GM18868 (cell line): Measurements from ENCODE around the gene DOCK1.
"Not testable (repeated sequence)": the region's sequence is repeated elsewhere in the genome, so short reads cannot be mapped to it uniquely, and the experiment has no call there.

Source experiments
- ATAC-seq: cut with Tn5 transposase; IDR thresholded peaks from one replicate; pipeline ENCODE4 v1.9.1; 2021; ENCODE audit warnings: mild to moderate bottlenecking, moderate library complexity; ENCODE audit not compliant: unreplicated experiment

Gene DOCK1

DNA sequence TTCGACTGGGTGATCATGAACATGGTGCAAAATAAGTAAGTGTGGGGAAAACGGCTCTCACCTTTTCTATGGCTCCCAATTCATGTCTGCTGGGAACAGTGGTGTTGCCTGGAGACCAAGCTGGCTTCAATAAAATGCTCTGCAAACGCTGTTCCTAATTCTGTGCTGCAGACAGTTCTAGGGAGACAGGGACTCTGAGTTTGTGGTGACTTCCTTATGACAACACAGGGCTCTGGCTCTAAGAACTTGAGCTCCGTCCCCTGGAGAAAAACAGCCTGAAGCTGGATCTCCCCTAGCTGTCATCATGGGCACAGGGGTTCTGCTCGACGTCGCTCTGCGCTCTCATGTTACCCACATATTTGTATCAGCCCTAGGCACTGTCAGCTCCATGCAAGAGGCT is 352.2 kb downstream of the DOCK1 start:
- ATAC-seq: no peak

DNA sequence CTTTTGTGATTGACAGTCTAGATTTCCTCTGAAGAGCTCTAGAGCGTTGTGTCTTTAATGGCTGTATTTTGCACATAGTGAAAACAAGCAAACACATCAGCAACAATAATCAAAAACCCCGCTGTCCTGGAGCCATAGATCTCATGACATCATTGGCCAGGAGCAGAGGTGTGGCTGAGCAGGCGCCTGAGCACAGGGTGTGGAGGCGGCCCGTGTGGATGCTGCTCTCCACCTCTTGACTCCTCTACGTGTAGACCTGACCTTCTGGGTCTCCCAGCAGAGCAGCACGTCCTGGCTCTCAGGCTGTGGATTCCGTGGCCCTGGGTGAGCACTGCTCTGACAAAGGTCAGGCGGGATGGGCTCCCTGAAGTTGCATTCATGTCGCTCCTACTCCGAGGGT is 354.1 kb downstream of the DOCK1 start:
- ATAC-seq: no peak

DNA sequence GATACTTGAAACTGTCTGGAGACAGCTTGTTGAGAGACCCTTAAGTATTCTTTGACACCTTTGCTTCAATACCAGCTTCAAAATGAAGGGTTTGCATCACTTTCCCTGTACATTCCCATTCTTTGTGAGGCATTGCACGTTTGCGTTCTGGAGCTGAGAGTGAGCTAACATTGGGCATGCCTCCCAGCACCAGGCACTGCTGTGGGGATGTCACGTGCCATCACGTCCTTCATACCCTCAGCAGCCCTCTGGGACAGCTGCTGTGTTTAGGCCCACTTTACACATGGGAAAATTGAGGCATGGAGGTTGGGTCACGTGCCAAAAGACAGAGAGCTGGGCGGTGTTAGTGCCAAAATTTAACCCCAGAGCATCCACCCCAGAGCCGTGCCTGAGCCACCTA is 357.4 kb downstream of the DOCK1 start:
- ATAC-seq: no peak

DNA sequence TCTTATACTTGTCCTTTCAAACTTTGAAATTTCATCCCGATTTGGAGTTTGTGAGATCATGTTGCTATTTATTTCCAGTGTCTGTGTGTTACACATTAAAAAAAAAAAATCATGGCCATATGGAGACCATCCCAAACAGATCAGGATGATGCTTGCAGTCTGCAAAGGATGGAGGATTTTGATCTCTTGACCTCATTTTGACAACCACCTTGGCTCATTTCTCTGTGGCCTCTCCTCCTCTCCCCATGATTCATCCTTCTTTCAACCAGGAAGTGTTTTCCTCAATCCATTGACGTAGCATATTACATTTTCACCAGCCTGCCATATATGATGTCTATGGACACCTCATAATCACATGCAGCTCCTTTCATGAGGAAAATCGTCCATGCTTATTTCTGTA is 360.1 kb downstream of the DOCK1 start:
- no peak for ATAC-seq

DNA sequence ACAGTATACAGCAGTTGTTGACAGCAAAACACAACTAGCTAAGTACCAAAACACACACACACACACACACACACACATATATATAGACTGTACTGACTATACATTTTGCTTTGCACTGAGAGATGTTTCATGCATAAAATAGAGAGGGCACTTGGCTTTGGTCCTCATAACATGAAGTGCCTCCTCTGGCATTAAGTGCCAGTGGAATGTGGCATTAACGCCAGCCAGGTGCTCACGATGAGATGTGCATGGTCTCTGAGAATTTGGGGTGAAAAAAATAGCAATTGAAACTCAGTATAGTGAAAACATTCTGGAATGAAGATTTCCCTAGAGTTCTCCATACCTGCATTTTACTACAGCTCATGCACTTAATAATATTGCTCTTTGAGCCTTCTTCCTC is 361.2 kb downstream of the DOCK1 start:
- no peak for ATAC-seq

DNA sequence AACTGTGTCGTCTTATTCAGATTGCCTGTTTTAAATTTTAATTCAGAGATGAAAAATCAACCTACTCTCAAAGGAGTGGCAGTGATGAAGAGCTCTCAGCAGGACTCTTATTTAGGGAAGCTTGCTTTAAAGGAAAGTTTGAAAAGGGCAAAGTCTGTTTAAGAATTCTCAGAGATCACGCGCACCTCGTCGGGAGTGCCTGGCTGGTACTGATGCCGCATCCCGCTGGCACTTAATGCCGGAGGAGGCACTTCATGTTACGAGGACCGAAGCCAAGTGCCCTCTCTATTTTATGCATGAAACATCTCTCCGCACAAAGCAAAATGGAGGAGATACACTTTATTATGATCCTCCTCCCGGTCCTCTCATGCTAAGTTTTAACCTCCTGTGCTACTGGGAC is 362.2 kb downstream of the DOCK1 start:
- ATAC-seq: no peak

DNA sequence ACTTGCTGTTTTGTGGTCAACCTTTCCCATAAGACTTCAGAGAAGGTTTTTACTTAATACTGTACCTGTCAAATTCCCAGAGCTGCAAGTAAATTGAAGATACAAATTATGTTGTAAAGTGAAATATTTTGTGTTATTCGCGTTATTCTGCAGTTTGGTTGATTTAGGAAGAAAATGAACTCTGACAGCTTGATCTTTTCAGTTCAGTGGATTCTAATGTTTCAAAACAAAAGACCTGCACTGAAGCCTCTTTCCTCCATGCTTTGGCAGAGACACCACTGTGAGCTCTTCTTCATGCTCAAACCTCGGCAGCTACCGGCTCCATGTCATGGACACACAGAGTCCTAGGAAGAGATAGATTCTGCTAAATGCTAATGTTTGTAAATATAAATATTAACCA is 366.8 kb downstream of the DOCK1 start:
- ATAC-seq: no peak

DNA sequence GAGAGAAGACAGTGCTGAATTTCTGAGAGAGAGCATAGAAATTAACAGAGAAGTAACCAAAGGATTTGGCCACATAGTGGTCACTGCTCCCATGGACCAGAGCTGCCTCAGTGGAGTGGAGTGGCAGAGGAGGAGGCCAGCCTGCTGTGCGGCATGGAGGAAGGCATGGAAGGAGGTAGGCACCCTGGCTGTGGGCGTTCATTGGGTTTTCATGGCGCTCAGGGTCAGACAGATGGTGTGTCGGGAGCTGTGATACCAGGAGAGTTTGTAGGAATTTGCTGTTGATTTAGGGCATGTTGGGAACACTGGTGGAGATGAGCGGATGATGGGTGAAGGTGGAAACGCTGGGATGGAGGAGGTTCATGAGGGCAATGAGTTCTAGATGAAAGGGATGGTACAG is 370.0 kb downstream of the DOCK1 start:
- ATAC-seq: no peak

DNA sequence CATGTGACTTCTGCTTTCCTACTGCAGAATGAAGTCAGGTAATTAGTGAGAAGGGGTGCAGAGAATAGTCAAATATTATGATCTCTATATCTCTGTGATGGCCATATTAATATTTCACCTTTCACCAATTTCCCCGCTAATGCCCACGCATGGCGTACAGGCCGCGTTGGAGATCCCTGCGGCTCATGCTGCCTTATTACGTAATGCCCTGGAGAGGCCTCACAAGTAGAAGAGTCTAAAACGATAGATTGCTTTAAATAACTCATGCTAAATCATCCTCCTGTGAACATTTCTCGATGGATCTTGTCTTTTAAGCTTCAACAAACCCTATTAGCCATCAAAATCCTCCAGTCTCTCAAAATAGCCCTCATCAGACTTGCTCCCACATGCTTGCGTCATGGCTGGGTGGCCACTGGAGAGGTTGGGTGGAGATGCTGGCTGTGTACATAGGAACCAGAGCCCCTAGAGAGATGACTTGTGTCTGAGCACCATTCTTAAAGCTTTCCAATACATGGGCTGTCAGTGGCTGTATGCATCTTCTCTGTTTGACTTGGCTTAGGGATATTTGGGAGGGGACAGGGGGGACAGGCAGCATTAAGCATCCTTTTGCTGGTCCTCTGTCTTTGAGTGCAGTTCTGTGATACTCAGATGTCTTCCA is 370.7 kb downstream of the DOCK1 start:
- ATAC-seq: no peak

DNA sequence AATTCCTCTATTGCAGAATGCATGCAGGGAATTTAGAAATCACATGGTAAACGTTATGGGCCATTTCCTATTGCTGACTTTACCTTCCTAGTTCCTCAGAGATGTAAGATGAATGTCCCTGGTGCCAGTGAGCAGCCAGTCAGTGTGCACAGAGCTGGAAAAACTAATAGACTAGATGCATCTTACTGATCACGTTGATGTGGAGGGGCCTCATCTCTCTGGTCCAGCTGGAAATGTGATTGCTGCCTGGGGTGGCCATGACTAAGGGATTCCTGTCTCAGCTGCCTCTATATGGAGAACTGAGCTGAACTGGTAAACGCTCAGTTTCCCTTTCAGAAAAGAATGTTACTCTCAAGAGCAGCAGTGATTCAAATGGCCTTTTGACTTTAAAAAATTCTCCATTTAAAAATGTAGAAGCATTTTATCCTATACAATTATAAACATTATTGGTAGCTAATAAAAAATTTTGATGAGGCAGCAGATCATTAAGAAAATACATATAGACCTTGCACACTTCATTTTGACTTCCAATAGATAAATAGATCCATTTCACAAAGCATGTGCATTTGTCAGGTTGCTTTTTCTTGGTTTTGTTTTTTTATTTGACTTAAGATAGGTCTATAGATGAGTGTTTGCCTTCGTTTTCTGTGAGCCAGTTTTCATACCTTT is 371.7 kb downstream of the DOCK1 start:
- ATAC-seq: no peak

DNA sequence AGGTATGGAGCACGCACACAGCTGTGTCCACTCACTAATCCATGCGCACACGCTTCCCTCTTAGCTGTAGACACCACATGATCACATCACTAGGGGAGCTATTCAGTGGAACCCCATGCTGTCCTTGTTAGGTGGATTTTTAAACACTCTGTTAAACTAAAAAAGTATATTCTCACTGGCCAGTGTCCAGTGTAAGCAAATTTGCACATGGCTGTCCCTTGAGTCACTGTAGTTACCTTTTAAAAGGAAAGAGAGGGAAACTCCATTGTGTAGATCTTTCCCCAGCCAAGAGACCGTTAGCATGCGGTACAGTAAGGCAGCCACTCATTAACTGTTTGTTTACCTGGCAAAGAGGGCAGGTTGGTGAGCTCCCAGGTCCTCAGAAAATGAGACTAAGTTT is 372.8 kb downstream of the DOCK1 start:
- no peak for ATAC-seq

DNA sequence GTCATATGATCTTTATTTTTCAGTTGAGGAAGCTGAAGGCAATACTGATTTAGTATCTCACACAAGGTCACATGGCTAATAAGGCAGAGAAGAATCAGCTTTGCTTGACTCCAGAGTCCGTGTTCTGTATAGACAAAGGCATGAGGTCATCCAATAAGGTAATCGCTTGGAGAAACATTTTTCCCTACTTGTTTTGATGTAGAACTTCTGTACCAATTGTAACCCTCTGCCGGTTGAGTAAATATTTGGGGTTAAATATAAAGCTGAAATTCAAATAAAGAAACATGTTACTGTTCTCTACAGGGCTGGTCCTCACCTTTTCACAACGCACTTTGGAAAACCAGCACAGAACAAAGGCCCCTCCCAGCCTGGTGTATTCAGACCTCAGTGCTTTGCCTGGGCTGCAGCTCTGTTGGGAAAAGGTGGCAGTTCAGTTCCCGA is 374.1 kb downstream of the DOCK1 start:
- ATAC-seq: no peak

DNA sequence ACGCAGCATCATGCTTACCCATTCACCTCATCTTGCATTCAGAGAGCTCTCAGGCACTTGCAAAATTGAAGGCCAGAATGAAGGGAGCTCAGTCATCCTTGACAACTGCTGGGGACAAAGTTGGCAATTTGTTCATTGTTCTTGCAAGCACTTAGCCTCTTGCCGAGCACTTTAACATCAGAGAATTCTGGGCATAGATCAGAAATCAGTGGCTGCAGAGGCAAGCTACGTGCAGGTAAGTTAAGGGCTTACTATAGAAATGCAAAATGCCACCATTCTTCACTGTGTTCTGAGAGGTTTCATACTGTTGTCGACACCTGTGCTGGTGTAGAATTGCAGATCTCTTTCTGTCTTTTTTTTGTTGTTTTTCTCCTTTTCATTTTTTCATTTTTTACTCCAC is 375.2 kb downstream of the DOCK1 start:
- ATAC-seq: no peak

DNA sequence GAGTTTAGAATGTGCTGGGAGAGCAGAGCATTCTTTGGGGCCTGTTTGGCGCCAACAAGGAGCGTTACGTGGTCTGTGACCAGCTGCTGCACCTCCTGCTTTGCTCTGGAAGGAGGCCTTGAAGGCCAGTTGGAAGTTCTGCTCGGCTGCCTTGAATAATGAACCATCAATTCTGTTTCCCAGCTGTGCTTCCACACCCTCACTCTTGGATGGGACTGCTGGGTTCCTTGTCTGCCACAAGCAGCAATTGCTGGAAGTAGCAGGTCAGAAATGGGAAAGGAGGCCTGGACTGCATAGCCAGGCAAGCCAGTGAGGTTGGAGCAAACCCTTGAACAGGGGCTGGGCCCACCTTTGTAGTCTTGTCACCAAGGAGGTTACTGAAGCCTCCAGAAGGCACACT is 377.8 kb downstream of the DOCK1 start:
- no peak for ATAC-seq

DNA sequence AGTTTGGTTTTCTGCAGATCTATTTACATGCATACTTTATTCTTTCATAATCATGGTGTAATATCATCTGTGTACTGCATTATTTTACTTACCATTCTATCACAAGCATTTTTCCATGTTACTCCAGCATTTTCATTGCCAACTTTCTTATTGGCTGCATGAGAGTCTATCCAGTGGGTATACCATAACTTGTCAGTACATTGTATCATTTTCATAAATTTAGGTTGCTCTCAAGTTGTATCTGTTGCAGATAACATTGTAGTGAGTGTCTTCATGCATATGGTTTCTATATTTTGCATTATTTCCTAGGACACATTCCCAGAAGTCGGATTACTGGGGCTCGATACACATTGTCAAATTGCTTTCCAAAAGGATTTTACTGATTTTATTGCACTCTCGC is 378.3 kb downstream of the DOCK1 start:
- ATAC-seq: no peak

DNA sequence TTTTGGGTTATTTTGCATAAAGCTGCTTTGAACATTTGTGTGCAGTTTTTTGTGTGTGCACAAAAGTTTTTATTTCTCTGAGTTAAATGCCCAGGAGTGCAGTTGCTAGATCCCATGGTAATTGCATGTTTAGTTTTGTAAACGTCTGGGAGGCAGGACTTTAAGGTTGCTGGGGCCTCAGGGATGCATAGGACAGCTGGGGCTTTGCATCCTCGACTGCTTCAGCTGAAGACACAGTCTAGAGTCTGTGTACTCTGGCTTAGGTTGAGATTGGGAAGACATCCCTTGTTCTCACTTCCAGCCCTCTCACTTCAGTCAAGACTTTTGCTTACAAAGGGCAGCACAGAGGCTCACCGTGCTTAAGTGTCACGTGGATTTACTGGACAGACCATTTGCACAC is 385.6 kb downstream of the DOCK1 start:
- ATAC-seq: no peak

DNA sequence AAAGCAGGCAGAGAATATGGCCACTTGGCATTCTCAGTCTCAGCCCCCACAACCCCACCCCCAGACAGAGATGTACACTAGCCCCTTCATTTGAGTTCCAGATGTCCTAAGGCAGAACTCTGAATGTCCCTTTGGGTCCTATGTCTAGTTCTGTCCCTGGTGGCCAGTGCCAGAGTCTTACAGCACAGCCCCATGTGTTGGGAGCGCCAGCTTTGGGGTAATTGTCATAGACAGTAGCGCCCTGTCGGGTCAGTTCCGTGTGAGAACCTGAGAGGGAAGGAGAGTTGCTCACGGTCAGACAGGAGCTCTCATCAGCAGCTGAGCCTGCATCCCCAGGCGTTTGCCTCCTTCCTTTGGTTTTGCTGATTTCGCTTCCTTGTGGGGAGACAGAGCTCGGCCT is 386.1 kb downstream of the DOCK1 start:
- ATAC-seq: no peak

DNA sequence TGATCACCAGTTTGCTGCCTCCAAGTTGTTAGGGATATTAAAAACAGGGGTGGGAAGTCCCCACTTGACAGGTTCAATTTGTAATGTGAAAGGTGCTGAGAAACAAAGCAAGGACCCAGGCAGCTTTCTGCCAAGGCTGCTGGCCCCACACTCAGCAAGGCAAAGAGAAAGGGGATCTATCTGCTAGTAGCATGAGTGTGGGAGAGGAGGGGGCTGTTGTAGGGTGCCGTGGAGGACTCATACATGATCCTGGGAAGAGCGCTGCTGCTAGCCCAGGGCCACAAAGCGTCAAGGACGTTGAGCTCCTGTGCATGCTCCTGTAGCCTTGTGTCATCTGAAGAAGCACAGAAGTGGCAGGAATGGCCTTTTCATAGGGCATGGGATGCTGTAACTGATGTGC is 387.7 kb downstream of the DOCK1 start:
- ATAC-seq: no peak

DNA sequence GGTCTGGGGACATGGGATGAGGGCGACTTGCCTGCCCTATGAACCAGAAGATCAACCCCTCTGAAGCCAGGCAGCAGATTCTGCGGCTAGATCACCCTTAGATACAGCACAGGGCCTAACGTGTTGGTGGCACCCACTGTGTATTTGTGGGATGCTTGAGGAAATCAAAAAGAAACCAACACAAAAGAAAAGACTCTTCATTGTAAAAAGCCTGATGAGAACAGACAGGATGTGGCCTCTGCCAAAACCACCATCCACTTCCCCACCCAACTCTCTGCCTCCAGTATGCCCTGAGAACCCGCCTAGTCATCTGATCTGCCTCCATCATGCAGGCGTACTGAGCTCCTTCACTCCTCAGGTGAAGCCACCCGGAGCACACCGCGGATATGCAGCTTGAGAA is 388.4 kb downstream of the DOCK1 start:
- ATAC-seq: no peak

DNA sequence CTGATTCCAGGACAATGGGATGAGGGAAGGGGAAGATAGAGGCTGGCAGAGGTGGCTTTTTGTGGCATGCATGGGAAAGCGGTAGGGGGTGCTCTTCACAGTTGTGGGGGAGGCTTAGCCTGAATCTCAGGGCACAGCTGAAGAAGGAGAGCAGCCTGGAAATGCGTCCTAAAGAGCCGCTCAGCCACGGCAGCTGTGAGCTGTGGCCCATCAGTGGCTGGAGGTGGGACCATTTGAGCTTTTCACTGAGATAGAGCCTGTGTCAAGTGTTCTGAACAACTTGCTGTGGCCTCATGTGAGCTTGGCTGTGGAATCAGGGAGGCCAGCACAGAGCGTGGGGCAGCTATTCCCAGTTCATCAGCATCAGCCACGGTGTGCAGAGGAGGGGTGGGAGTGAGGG is 391.5 kb downstream of the DOCK1 start:
- no peak for ATAC-seq

DNA sequence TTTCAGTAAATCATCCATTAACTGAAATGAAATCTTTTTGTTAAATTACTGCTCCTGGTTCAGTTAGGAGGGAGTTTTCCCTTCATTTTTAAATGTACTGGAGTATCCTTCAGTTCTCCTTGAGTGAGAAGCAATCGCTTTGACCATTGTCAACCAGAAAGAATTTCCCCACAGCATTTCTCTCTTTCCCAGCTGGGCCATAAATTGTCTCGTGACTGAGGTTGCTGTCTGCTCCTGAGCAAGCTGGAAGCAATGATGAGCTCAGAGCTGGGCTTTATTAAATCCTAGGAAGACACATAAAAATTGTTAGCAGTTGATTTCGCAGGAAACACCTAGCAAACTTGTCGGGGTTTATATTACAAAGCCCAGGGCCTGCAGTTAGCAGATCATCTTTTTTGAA is 393.2 kb downstream of the DOCK1 start:
- ATAC-seq: no peak

DNA sequence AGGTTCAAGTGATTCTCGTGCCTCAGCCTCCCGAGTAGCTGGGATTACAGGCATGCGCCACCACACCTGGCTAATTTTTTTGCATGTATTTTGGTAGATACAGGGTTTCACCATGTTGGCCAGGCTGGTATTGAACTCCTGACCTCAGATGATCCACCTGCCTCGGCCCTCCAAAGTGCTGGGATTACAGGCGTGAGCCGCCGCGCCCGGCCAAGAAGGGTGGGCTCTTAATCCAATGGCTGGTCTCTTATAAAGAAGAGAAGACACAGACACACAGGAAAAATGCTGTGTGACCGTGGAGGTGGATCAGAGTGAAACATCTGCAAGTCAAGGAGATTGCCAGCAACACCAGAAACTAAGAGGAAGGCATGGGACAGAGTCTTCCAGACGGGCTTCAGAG is 394.0 kb downstream of the DOCK1 start:
- ATAC-seq: not testable (repeated sequence)
